ENCODE data around the gene ITGBL1.

Gene ITGBL1, protein sequence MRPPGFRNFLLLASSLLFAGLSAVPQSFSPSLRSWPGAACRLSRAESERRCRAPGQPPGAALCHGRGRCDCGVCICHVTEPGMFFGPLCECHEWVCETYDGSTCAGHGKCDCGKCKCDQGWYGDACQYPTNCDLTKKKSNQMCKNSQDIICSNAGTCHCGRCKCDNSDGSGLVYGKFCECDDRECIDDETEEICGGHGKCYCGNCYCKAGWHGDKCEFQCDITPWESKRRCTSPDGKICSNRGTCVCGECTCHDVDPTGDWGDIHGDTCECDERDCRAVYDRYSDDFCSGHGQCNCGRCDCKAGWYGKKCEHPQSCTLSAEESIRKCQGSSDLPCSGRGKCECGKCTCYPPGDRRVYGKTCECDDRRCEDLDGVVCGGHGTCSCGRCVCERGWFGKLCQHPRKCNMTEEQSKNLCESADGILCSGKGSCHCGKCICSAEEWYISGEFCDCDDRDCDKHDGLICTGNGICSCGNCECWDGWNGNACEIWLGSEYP

DNA sequence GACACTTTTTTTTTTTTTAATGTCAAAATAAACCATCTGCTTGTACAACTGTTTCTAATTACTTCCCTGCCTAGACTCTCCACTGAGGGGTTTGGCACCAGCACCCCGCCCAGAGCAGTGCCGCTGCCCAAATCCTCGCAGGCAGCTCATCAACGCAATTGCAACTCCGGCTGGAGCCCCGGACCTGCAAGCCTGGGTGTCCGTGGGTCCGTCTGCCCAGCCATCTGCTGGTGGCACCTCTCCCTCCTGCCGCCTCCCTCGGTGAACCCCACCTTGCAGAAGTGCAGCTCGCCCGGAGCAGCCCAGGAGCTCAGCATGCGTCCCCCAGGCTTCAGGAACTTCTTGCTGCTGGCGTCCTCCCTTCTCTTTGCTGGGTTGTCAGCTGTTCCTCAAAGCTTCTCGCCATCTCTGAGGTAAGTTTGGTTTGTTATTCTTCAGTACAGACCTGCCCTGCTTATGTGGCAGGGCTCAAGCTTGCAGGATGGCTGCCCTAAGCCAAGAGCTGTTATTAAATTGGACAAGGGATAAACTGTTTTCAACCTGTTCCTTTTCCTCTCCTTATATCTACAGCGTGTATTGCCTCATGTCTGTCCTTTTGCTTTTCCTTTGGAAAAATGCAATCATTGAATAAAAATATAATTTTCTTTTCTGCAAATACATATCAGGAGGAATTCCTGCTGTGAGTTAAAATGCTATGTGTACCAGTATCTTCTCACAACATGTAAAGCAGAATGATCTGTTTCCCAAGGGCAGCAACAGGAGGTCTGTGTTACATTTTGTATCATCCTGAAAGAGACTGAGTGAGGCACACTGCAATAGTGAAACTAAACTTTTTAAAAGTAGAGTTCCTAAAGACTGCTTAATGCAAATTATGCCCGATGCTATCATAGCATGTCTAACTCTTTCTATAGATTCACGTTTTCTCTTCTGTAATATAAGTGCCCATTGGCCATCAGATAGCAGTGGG lies at the start of gene ITGBL1:
Gene ITGBL1, plus strand, starts transcription at position 157 of the 967 bp plus-strand sequence. Its CDS starts 159 bp downstream, at position 316.
- no peak for DNase-seq (ENCODE audit: low spot score)
- TF ChIP-seq CTCF (IDR thresholded peaks at IDR 0.05; ENCODE audit: extremely low read depth, missing control alignments), result no peak

DNA sequence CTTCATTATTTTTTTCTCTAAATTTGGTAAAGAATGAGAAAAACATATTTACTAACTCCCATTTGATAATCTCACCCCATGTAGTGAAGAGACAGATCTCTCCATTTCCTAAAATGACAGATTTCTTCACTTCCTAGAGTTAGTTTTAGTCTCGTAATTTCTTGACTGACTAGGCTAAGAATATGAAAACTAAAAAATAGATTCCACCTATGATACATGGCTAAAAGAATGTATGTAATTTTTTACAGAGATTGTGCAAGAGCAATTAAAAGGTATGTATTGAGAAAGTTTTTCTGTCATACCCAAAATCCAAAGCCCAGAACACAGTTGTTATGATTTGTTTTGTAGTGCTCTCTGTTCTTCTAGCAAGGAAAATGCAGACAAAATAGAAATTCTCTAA lies 45.7 kb upstream of the ITGBL1 start:
- no peak for TF ChIP-seq CTCF (IDR thresholded peaks at IDR 0.05; ENCODE audit: extremely low read depth, missing control alignments)
- DNase-seq (ENCODE audit: low spot score), result no peak

DNA sequence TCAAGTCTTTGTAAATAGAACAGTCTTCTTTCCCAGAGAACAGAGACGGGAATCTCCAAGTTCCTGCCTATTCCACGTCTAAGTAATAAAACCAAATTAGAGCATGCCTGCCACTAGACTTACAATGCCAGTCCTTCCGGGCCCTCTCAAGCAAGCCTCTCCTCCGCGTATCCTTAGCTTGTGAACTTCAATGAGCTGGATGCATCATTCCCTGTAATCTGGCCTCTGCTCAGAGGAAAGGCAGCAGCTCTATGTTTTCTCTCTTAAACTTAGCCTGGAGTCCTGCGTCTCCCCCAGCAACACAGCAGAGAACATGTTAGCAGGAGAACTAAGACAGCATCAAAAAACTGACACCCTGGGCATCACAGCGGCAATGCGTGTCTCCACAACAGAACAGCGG lies 44.3 kb upstream of the ITGBL1 start:
- TF ChIP-seq CTCF (IDR thresholded peaks at IDR 0.05; ENCODE audit: extremely low read depth, missing control alignments), result no peak
- no peak for DNase-seq (ENCODE audit: low spot score)

DNA sequence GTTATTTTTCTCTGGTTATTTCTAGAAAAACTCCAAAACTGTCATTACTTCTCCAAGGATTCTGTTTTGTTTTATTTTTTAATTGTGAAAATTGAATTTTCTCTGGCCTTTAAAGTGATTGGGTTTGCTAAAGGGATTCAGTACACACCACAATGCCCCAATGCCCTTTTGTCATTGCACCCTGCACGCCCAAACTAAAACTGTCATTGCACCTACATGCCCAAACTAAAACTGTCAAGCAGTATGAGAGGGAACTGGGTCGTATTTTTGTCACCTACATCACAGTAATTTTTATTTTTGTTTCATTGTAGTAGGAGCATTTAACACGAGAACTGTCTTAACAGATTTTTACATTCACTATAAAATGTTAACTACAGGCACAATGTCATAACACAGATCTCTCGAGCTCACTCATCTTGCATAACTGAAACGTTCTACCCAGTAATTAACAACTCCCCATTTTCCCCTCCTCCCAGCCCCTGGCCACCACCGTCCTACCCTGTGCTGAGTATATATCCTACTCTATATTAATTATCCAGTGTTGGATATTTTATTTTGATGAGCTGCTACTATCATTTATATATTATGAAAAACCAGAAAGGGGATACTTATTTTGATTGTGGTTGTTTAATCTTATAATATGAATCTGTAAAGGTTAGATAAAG lies 43.4 kb upstream of the ITGBL1 start:
- no peak for TF ChIP-seq CTCF (IDR thresholded peaks at IDR 0.05; ENCODE audit: extremely low read depth, missing control alignments)
- no peak for DNase-seq (ENCODE audit: low spot score)

GRCh38 chr13:101412076-101412475 lies 40.4 kb upstream of the ITGBL1 start:
- TF ChIP-seq CTCF (IDR thresholded peaks at IDR 0.05; ENCODE audit: extremely low read depth, missing control alignments), result no peak
- DNase-seq (ENCODE audit: low spot score), result no peak

- no peak for TF ChIP-seq CTCF (IDR thresholded peaks at IDR 0.05; ENCODE audit: extremely low read depth, missing control alignments)
- no peak for DNase-seq (ENCODE audit: low spot score)
Observed at GRCh38 chr13:101415358-101416174, 36.9 kb upstream of the ITGBL1 start.

Measured in GM20000 (cell line).